HEK293 (cell line): Measurements from ENCODE around the gene RBFOX2.

Experiments
- CTCF ChIA-PET: fragments of 350-600 bp; formaldehyde crosslinking; extraction: SDS; loops from one replicate; lab custom pipeline; 2021; ENCODE audit warnings: antibody characterized with exemption; lab: Yijun Ruan, JAX
- POLR2A ChIA-PET: fragments of 300-600 bp; formaldehyde crosslinking; extraction: SDS; loops from one replicate; lab custom pipeline; 2020; ENCODE audit warnings: antibody characterized with exemption, inconsistent platforms; lab: Yijun Ruan, JAX
- H3K27ac ChIP-seq: fragments of 200-500 bp; sonication (Bioruptor generic); 2 replicates; pipeline ENCODE4 v1.5.1; 2014; ENCODE audit warnings: low read depth, low read length, control low read depth, inconsistent platforms; ENCODE audit errors: extremely low read depth
- H3K36me3 ChIP-seq, 2 experiments: fragments of 200-500 bp in 1 of 2; sonication (Bioruptor generic) in 1 of 2; 1 replicate in 1 of 2; 2 replicates in 1 of 2; pipeline ENCODE4 v1.5.1; 2014 to 2017; ENCODE audit warnings: inconsistent platforms in 2 of 2, low read length in 2 of 2; ENCODE audit not compliant: control insufficient read depth in 2 of 2, insufficient read depth in 1 of 2
- H3K4me1 ChIP-seq: fragments of 200-500 bp; sonication (Bioruptor generic); 2 replicates; pipeline ENCODE4 v1.5.1; 2014; ENCODE audit warnings: mild to moderate bottlenecking, low read length, inconsistent platforms; ENCODE audit not compliant: control insufficient read depth, insufficient read depth
- H3K4me3 ChIP-seq: 2 replicates; pipeline ENCODE4 v1.5.1; 2011; ENCODE audit warnings: low read depth, mild to moderate bottlenecking, control low read depth, low read length, moderate library complexity
- H3K9me3 ChIP-seq: fragments of 200-500 bp; sonication (Bioruptor generic); 2 replicates; pipeline ENCODE4 v1.5.1; 2014; ENCODE audit warnings: low read depth, low read length, inconsistent platforms; ENCODE audit not compliant: control insufficient read depth, insufficient read depth
- ATF2 ChIP-seq: fragments of 450-650 bp; formaldehyde crosslinking; IDR thresholded peaks from 2 replicates; pipeline ENCODE4 v1.5.1; 2016; ENCODE audit warnings: missing biosample characterization, missing genetic modification characterization, low read depth
- GLIS2 ChIP-seq: fragments of 450-650 bp; formaldehyde crosslinking; IDR thresholded peaks from 2 replicates; pipeline ENCODE4 v1.5.1; 2016; ENCODE audit warnings: missing biosample characterization, missing genetic modification characterization
- OSR2 ChIP-seq: fragments of 450-650 bp; formaldehyde crosslinking; IDR thresholded peaks from 2 replicates; pipeline ENCODE4 v1.5.1; 2016; ENCODE audit warnings: missing biosample characterization, missing genetic modification characterization
- REPIN1 ChIP-seq: fragments of 450-650 bp; formaldehyde crosslinking; IDR thresholded peaks from 2 replicates; pipeline ENCODE4 v1.5.1; 2017; ENCODE audit warnings: missing biosample characterization, missing genetic modification characterization, low read depth
- SCRT2 ChIP-seq: fragments of 450-650 bp; formaldehyde crosslinking; IDR thresholded peaks from 2 replicates; pipeline ENCODE4 v1.5.1; 2016; ENCODE audit warnings: missing biosample characterization, missing genetic modification characterization
- ZBTB44 ChIP-seq: fragments of 450-650 bp; IDR thresholded peaks from 2 replicates; pipeline ENCODE4 v1.5.1; 2018; ENCODE audit warnings: missing biosample characterization, mild to moderate bottlenecking, missing genetic modification characterization
- ZNF133 ChIP-seq: fragments of 450-650 bp; formaldehyde crosslinking; IDR thresholded peaks from 2 replicates; pipeline ENCODE4 v1.5.1; 2016; ENCODE audit warnings: missing biosample characterization, missing genetic modification characterization
- ZNF175 ChIP-seq: fragments of 450-650 bp; formaldehyde crosslinking; IDR thresholded peaks from 2 replicates; pipeline ENCODE4 v1.5.1; 2016; ENCODE audit warnings: missing biosample characterization, missing genetic modification characterization
- ZNF280C ChIP-seq: fragments of 450-650 bp; formaldehyde crosslinking; IDR thresholded peaks from 2 replicates; pipeline ENCODE4 v1.5.1; 2016; ENCODE audit warnings: missing biosample characterization, missing genetic modification characterization
- ZNF280D ChIP-seq: fragments of 450-650 bp; formaldehyde crosslinking; IDR thresholded peaks from 2 replicates; pipeline ENCODE4 v1.5.1; 2016; ENCODE audit warnings: missing biosample characterization, missing genetic modification characterization
- ZNF292 ChIP-seq: fragments of 450-650 bp; formaldehyde crosslinking; IDR thresholded peaks from 2 replicates; pipeline ENCODE4 v1.5.1; 2016; ENCODE audit warnings: low read depth, missing biosample characterization, missing genetic modification characterization, borderline replicate concordance
- ZNF529 ChIP-seq: fragments of 450-650 bp; formaldehyde crosslinking; IDR thresholded peaks from 2 replicates; pipeline ENCODE4 v1.5.1; 2017; ENCODE audit warnings: missing genetic modification characterization, missing biosample characterization; ENCODE audit not compliant: insufficient replicate concordance
- ZNF549 ChIP-seq: fragments of 450-650 bp; IDR thresholded peaks from 2 replicates; pipeline ENCODE4 v1.5.1; 2018; ENCODE audit warnings: missing biosample characterization, missing genetic modification characterization, mild to moderate bottlenecking, inconsistent platforms, moderate library complexity
- ZNF571 ChIP-seq: fragments of 450-650 bp; formaldehyde crosslinking; IDR thresholded peaks from 2 replicates; pipeline ENCODE4 v1.5.0; 2017; ENCODE audit warnings: missing biosample characterization, missing genetic modification characterization
- ZNF626 ChIP-seq: fragments of 450-650 bp; sonication (Bioruptor Pico); formaldehyde crosslinking; IDR thresholded peaks from 2 replicates; pipeline ENCODE4 v1.5.1; 2018; ENCODE audit warnings: missing biosample characterization, missing genetic modification characterization, inconsistent platforms
- ZNF768 ChIP-seq: fragments of 450-650 bp; formaldehyde crosslinking; IDR thresholded peaks from 2 replicates; pipeline ENCODE4 v1.5.1; 2018; ENCODE audit warnings: missing biosample characterization, mild to moderate bottlenecking, missing genetic modification characterization
- ZNF785 ChIP-seq: fragments of 450-650 bp; formaldehyde crosslinking; IDR thresholded peaks from 2 replicates; pipeline ENCODE4 v1.5.1; 2016; ENCODE audit warnings: missing biosample characterization, missing genetic modification characterization
- ZNF830 ChIP-seq: fragments of 450-650 bp; IDR thresholded peaks from 2 replicates; pipeline ENCODE4 v1.5.0; 2018; ENCODE audit warnings: missing biosample characterization, missing genetic modification characterization, low read depth, mild to moderate bottlenecking, moderate library complexity

RBFOX2 gene

DNA sequence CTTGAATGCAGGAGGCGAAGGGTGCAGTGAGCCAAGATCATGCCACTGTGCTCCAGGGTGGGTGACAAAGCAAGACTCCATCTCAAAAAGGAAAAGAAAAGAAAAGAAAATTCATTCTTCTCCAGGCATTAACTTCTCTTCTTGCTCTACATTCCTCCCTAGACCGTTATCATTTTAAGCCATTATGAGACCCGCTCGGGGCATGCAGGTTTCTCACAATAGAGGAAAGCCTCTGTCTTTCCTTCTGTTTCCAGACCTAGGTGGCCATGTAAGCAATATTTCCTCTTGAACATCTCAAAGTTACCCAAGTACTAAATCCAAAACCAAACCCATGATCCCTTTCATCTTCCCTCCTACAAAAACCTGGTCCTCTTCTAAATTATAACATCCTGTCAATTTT lies 139.6 kb downstream of the RBFOX2 start (continued):
- TF ChIP-seq ZNF280C (no peak), ZNF280D (tag by site-specific recombination) (no peak), ZBTB44 (tag by site-specific recombination) (no peak), ZNF529 (tag by site-specific recombination) (no peak), GLIS2 (no peak)

DNA sequence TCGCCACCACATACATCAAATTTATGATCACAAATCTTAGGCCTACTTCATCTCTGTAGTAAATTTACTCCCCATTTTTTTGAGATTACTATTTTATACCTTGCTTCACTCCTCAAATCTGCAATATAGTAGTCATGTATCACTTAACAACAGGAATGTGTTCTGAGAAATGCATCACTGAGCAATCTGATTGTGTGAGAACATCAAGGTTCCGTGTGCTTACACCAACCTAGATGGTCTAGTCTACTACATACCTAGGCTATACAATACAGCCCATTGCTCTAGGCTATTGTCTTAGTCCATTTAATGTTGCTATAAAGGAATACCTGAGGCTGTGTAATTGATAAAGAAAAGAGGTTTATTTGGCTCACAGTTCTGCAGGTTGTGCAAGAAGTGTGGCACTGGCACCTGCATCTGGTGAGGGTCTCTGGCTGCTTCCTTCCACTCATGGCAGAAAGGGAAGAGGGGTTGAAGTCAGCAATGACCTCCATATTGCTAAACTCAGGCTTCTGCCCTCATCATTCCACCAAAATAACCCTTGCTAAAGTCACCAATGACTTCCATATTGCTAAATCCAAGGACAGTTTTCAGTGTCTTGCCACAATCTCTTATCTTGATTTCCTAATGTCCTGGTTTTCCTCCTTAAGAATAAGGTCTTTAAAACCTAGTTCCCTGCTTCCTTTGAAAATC lies 140.3 kb downstream of the RBFOX2 start:
- Histone ChIP-seq H3K27ac (no peak overlapping the region), H3K4me3 (no peak overlapping the region), H3K9me3 (no peaks in the 10 kb centered on the region), H3K4me1 (no peaks in the 10 kb centered on the region; the same call in 1 of the 2 replicates), H3K36me3 (no peaks in the 10 kb centered on the region)
- ChIA-PET CTCF (interaction anchor here (0.7 kb wide), 1 partner anchor 337 kb away, joined by 3 read pairs; no protein-coding TSS in a partner anchor), POLR2A (no interaction called here)
- TF ChIP-seq ZNF626 (tag by site-specific recombination) (no peak), SCRT2 (tag by site-specific recombination) (no peak), ATF2 (tag by site-specific recombination) (no peak), ZNF830 (tag by site-specific recombination) (no peak), ZNF785 (tag by site-specific recombination) (no peak)

DNA sequence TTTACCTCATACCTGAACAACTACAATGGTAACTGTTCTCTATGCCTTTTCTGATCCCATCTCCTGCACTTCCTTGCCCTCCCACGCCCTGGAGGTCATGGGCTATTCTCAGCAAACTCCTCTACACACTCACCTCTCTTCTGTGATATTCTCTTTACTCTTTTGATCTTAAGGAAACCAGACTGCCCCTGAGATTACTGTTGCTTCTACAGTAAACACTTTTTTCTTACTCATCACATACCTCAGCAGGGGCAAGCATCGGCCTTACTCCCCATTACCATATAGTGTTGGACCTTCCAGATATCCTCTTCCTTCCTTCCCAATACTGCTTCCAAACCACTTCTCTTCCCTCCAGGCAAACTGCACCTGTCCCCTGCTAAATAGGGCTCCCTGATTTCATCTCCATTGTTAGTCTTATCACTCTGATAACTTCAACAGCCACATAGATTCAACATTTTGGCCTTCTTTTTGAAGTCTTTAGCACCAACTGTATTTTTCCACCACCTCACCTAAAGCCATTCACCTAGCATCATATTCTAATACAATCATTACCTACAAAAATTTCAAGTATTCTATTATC lies 141.2 kb downstream of the RBFOX2 start:
- peaks cover 8% of the 10 kb centered on the region for H3K4me1 ChIP-seq
- H3K9me3 ChIP-seq, result no peaks in the 10 kb centered on the region
- ChIA-PET CTCF (interaction anchor here (1.0 kb wide), 1 partner anchor 179 kb away, joined by 3 read pairs; no protein-coding TSS in a partner anchor), POLR2A (no interaction called here)
- TF ChIP-seq ZNF175 (tag by site-specific recombination), result no peak
- TF ChIP-seq ZNF571 (tag by site-specific recombination), result no peak
- no peak for TF ChIP-seq ZNF292 (tag by site-specific recombination)
- TF ChIP-seq REPIN1 (tag by site-specific recombination), result no peak
- TF ChIP-seq ZNF549, result no peak
- TF ChIP-seq ZNF768 (tag by site-specific recombination), result no peak
- peak; percentile 33; the same call in 1 of the 2 replicates for TF ChIP-seq SCRT2 (tag by site-specific recombination)
- TF ChIP-seq OSR2, result 0 out of 2 replicates have a peak, but pooled peaks have one; percentile 11
- peak; percentile 46; the same call in 1 of the 2 replicates for TF ChIP-seq ZNF133 (tag by site-specific recombination)
- no peaks in the 10 kb centered on the region for H3K36me3 ChIP-seq
- H3K27ac ChIP-seq, result no peak overlapping the region
- H3K4me3 ChIP-seq, result no peak overlapping the region
